ENCODE measurements around the gene PDE11A.

Gene PDE11A

DNA sequence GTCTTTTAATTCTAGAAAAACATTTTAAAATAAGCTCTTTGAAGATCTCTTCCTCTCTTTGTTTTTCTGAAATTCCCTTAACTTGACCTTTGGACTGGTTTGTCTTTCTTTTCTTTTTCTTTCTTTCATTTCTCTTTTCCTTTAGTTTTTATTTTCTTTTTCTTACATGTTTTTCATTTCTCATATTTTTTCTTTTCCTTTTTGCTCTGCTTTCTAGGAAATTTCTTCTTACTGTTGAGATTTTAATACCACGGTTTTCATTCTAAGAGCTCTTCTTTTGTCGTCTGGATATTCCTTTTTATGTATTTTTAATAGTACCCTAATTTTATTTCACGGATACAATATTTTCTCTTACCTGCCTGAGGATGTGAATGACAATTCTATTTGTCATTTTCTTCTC, 342.2 kb downstream of the PDE11A start:
- FAIRE-seq, result no peak
- no peak for DNase-seq (ENCODE audit: low spot score)

DNA sequence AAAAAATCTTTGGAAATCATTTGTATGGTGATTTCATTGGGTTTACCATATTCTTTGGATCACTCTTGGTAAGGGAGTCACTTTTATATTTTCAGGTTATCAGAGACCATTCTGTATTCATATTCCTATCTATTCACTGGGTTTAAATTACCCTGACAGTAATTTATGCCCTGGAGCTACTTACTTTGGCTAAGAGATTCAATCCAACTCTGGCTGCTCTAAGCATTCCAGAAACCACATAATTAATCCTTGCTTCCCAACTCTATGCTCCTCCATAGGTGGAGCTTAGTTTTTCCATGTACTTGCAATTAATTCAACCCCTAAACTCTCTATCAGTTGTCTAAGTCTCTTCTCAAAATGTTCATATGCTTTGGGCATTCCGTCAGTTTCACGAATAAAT, 343.7 kb downstream of the PDE11A start:
- DNase-seq (ENCODE audit: low spot score) (no peak), FAIRE-seq (no peak)

DNA sequence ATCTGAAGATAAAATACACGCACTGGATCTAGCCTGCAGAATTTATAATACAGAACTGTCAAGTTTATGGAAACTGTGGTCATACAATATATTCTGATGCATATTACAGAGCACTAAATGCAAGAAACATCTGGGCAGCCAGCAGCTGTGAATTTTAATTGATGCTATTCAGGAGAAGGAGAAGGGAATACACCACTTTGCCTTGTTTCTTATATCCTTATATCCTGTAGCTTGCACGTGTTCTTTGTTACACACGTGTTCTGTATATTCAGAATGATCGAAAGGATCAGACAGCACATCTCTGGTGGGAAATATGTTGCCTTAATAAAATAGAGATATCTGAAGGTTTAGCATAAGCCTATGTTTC, 344.2 kb downstream of the PDE11A start:
- FAIRE-seq (no peak), DNase-seq (ENCODE audit: low spot score) (no peak)

DNA sequence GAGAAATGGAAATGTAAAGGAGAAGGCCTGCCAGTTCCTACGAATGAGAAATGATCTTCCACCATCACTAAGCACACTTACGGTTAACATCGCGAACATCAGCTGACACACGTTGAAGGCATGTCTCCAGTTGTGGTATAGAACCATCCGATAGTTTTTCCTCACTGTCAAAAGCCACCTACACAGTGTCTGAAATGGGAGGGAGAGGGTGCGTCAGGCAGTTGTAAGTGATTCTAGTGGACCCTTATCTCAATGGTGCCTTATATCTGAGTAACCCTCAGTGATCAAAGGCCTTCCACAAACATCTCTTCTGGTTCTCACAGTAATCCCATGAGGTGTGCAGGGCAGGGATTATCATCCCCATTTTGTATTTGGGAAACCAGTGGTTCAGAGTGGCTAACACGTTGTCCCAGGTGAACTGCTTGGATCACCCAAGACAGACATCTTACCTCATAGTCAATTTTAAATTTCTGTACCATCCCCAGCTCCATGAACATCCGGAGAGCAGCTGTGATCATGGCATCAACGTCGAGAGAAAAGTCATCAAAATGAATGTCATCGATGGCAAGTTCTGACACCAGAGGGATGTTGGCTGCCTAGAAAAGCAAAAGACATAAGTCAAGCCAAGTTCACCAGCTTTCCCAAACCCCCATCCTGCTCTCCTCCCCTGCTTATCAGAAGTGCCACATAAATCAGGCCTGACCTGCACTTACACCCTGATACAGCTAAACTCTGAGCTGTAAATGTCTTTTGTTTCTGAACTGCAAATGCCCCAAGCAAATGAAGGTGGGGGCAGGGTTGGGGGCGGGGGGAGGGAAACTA, 344.8 kb downstream of the PDE11A start:
- FAIRE-seq, result no peak
- DNase-seq (ENCODE audit: low spot score), result no peak

DNA sequence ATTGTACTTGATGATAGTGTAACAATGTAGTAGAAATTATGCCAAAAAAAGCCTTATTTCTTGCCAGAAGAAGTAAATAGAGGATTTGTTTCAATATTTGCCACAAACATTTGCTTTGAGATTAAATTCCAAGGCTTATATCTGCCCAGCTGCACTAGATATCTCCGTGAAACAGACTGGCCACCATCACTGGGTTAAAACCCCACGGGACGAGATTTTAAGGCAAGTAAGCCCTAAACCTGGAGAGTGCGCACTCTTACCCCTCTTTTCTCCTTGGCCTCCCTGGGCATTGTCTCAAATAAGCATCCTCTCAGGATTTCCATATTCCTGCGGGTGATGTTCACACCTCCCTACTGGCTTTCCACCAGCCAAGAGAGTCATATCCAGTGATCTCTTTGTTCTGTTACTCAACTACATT, 345.6 kb downstream of the PDE11A start:
- FAIRE-seq, result no peak

DNA sequence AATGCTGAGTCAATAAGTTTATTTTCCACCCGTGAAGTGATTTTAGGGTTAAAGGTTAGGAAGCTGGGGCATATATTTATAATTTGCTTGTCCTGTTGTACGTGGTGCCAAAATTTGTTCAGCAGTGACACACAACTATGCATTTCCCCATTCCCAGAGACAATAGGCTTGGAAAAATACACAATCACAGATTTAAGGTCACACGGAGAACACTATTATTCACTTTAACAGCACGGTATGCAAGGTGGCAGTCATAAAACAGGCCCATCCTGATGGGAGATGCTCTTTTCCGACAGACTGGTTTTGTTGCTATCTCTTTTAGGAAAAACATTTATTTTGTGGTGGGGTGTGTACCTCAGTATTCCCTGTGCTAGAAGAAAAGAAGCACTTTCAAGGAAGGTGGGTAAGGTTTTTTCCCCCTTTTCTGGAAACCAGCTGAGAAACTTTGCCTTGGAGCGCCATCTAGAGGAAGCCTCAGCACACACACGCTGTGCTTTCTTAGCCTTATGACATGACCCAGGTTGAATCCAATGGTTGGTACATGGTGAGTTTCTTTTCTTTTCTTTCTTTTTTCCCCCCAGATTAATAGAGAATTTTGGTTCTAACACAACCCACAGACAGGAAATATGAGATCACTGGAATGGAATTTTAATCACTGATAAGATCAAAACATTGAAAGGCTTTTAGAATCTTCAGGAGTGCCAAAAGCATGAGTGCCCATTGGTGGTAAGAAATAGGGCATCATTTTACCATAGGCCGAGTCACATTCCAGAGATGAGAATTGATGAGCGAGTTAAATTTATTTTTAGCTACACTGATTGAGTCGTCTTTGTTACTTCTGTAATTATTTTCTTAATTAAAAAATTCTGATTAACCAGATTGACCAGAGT, 347.9 kb downstream of the PDE11A start:
- DNase-seq (ENCODE audit: low spot score) (peak; percentile 71), FAIRE-seq (no peak)

More for the DNA sequence above, 345.6 kb downstream of the PDE11A start:
- DNase-seq (ENCODE audit: low spot score), result no peak

DNA sequence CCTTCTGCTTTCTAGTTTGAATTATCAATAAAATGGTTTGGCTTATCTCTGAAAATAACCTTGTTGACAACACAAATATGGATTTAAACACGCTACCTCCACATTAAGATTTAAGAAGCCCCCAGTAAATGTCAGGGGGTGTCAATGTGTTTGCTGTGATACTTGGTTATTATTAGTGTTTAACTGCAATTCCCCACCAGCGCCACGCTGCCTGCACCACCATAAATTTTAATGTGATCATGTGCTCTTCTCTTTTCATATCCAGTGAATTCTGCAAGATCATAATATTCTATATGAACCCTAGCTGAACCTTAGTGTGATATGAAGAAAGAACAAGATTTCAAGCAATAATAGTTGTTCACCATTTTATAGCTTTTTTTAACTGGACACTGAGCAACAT, 349.3 kb downstream of the PDE11A start:
- FAIRE-seq (no peak), DNase-seq (ENCODE audit: low spot score) (no peak)

DNA sequence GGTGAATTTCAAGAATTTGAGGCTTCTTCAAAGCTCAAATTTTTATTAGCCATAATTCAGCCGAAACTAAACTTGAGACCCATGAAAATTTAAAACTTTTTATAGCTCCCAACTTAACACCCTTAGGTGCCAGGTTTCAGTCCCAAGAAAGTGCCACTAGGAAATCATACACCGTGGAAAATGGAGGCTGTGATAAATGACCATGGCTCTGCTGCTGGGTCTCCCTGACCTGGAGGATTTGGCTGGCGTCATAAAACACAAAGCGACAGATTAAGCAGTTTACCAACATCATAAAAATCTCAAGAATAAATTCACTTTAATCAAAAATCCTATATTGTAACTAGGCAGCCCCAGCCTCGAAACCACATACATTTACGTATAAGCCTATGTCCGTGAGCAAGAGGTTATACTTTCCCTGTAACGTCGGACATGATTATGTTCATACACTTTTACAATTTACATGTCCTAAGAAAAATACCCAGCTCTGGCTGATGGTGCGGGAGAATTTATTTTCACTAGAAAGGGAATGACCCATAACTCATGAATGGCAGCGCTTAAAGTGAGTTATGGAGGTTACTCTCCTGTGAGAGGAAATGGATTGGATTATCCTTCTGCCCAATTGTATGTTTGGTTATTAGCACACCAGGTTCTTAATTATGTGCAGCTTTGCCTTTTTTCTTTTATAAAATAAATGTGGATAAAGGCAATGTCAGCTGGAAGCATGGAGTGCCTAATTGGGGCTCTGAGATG, 350.6 kb downstream of the PDE11A start:
- FAIRE-seq, result no peak
- no peak for DNase-seq (ENCODE audit: low spot score)

DNA sequence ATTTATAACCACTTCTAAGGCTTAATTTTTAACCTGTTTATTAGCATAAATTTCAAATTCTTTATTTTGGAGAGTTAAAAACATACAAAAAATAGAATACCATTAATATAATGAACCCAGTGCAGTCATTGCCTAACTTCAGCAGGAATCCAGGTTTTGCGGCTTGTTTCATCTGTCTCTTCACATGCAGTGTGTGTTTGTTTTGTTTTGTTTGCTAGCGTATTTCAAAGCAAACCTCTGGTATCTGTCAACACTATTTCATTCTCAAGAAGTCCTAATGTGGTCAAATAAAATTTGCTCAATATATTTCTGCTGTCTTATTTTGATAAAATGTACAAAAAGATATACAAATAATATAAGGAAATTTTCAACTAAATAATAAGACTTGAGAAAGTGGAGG, 351.5 kb downstream of the PDE11A start:
- DNase-seq (ENCODE audit: low spot score) (no peak), FAIRE-seq (no peak)

DNA sequence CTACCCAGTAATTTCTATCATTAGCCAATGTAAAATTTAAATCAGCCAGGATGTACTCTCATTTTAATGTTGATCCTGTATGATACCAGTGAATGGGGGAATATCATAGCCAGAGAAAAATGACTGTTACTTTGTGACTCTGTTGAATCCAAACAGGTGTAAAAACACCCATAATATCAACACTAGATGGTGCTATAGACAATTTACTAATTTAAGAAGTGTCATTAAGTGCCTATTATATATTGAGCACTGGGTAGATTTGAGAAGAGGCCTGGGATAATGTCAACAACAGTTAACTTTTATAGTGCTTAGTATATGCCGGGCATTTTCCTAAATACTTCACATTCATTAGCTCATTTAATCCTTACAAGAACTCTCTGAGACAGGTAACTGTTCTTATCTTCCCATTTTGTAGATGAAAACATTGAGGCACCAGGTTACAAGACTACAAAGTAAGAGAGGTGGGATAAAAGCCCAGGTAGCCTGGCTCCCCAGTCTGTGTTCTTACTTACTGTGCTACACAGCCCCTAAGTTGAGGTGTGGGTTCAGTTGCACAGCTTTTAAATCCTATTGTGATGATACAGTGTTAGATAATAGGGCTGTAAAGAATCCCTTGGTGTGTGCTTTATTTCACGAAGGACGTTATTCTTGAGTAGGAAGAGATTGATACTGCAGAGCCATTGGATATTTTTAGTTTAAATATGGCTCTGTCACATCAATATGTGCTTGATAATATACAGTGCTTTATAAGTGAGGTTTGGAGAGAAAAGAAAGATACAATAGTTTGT, 354.6 kb downstream of the PDE11A start:
- no peak for FAIRE-seq
- no peak for DNase-seq (ENCODE audit: low spot score)

DNA sequence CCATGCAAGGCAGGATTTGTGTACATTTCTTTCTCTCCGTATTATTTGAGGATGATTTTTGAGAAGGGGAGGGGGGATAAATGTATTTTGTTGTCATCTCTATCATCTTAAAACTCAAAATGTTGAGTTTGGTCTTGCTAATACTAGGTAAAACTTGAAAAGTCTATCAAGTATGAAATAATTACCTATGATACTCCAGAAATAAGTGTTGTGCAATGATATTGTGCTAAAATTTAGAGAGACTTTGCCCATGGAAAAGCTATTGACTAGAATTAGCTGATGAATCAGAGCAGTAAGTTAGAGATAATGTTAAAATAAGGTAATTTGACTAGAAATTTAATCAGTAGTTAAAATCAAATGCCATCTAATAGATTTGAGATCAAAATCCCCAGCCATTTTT, 356.1 kb downstream of the PDE11A start:
- FAIRE-seq, result no peak
- DNase-seq (ENCODE audit: low spot score), result no peak

DNA sequence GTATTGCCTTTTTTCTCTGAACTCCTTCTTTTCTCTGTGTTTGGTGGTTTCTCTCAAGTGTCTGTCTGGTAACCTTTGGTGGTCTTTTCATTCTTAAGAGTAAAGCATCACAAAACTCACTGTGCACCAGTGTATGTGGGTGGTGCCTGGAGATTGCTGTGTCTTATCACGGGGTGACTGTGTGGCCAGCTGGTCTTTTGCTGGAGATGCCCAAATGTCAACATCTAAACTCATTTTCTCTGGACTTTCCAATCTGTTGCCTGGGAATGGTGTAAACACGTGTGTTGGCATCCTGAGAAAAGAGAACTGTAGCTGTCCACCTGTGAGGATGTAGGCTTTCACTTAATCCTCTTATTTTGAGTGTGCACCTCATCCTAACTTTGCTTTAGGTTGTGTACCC, 356.8 kb downstream of the PDE11A start:
- FAIRE-seq (no peak), DNase-seq (ENCODE audit: low spot score) (no peak)

DNA sequence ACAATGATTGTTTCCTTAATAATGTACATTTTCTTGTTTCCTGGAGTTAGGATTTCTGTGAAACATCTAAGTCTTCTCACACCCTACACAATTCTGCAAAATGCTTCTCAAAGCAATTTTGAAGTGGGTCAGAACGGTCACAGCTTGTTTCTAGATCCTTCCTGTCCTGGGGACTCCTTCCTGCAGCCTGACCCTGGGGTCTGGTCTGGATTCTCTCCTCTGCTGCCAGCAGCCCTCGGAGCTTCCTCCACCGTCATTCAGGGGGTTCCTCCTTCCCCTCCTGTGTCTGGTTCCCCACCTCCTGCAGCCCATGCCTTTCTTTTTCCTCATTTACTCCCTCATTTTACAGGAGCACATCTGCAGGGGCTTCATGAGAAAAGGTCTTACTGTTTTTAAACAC, 357.9 kb downstream of the PDE11A start:
- no peak for FAIRE-seq
- no peak for DNase-seq (ENCODE audit: low spot score)

DNA sequence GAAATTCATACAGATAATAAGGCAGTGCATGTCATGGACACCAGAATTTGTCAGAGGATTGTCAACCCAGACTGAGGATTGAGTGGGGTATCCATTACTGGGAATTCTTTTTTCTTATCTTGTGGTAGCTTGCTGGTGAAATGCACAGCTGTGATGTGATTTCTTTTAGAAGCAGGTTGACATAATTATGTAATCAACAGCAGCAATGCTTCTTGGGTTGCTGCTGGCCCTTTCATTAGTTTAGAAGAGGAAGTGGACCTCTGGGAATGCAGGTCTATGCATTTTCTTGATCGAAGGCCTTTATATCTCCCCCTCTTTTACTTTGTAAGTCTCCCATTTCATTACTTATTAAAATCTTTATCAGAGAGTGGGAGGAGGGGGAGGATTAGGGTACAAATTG, 360.1 kb downstream of the PDE11A start:
- DNase-seq (ENCODE audit: low spot score) (no peak), FAIRE-seq (no peak)

DNA sequence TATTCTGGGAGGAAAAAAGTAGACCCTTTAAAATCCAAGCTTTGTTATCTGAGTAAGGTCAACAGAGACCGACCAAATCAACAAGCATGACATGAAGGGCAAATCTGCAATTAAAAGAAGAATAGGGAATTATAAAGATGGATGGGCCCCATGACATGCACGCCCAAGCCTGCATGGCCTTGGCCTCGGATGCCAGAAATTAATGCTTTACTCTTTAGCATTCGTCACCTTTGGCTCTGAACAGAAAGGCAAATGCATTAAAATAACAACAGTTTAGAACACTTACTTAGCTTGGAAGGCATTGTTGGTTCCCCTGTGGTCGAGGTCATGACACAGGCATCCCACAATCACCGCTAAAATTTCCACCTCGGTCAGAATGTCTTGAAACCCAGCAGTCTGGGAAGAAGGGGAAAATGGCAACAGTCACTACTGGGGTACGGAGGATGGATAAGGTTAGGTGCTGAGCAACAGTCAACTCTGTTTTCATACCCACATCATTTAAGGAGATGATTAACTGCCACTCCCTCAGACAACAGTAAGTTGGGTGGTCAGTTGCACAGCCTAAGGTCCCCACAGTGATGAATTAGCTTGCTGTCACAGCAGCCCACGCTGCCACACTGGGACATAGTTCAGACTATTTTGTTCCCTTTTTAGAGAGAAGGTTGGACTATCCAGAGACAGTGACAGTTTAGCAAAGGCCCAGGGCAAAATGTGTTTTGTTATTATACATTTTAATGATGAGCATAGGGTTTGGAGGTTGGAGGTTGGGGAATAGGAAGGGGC, 360.9 kb downstream of the PDE11A start:
- FAIRE-seq, result no peak
- no peak for DNase-seq (ENCODE audit: low spot score)

DNA sequence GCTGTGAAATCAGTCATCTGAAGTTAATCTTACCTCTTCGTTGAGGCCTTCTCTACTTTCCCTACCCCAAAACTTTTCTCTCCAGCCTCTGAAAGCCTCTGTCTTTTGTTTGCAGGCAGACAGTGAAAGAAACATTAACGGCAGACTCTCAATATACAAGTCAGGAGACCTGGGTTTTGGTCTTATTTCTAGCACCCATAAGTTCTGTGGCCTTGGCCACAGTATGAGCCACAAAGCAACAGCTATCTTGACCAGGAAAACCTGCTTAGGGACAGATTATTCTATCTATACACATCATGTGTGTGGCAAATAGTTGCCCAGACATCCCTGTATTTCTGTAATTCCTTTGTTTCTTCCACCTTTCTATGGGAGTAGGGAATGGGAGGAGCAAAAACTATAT, 361.7 kb downstream of the PDE11A start:
- DNase-seq (ENCODE audit: low spot score), result no peak
- no peak for FAIRE-seq

DNA sequence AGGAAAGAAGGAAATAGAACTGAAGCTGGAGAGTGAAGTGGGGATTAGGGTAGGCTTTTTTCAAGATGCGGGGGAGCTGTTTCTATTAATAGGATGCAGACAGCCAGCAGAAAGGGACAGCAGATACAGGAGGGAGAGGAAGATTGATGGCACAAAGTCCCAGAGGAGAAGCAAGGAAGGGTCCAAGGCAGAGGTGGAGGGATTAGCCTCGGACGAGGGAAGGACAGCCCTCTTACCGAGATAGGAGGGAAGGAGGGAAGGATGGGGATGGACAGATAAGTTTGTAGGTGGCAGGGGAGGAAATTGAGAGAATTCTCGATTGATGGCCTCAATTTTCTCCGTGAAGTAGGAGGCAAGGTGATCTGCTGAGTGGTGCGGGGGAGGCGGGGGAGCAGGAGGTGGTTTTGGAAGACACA, 362.6 kb downstream of the PDE11A start:
- FAIRE-seq (no peak), DNase-seq (ENCODE audit: low spot score) (no peak)

DNA sequence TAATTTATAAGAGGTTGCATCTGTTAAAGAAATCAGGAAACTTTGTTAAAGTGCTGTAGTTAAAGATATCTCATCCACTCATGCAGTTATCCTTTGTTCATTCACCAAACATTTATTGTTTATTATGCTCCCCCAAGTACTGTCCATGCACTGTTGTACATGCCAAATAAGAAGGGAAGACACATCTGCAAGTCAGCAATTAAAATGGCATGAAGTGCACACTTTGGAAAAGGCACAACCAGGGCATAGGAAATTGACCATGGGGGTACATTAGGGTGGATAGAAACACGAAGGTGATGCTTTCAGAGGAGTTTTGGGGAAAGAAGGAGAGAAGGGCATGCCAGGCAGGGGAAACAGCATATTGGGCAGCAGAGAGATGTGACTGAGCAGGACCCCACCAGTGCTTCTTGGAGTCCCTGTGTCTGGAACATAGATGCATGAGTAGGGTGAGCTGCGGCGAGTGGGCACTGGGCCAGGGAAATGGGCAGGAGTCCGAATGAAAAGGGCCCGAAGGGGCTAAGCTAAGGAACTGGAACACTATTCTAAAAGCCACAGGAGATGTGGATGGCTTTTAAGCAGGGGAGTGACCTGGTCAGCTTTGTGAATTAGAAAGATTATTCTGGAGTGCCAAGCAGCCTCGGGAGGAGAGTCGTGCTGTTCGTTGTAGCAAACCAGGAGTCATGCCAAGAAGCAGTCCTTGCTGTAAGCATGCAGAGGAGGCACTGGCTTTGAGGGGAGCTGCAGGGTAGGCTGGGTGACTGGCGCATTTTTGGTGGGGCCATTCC, 363.7 kb downstream of the PDE11A start:
- FAIRE-seq (no peak), DNase-seq (ENCODE audit: low spot score) (no peak)

DNA sequence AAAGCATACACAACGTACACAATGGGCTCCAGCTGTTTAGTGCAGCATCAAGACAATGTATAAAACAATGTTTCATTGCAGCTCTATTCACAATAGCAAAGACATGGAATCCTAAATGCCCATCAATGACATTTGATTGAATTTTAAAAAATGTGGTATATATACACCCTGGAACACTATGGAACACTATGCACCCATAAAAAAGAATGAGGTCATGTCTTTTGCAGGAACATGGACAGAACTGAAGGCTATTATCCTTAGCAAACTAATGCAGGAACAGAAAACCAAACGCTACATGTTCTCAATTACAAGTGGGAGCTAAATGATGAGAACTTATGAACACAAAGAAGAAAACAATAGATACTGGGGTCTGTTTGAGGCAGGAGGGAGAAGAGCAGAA, 364.5 kb downstream of the PDE11A start:
- DNase-seq (ENCODE audit: low spot score) (no peak), FAIRE-seq (no peak)
